ENCODE data around the gene OSTC.
"Not testable (repeated sequence)": the region's sequence is repeated elsewhere in the genome, so short reads cannot be mapped to it uniquely, and the experiment has no call there.

Gene OSTC

DNA sequence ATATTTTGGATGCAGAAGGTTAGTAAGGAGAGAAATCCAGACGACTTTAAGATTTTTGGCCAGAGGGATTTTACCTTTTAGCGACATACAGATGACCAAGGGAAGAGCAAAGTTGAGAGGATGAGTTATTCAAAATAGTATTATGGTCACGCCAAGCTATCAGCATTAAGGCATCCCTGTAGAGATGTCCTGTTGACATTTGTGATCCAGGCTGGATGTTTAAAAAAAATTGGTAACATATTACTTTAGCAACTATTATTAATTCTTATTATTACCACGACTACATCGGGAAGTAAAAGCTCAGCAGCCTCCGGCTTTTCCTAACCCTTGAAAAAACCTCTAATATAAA is 562 bp upstream of the OSTC start:
- no peak for DNase-seq

- DNase-seq, result no peak
Observed at GRCh38 chr4:108651014-108651791, 804 bp downstream of the OSTC start.

GRCh38 chr4:108662629-108663028 is 12.2 kb downstream of the OSTC start:
- DNase-seq, result no peak

DNA sequence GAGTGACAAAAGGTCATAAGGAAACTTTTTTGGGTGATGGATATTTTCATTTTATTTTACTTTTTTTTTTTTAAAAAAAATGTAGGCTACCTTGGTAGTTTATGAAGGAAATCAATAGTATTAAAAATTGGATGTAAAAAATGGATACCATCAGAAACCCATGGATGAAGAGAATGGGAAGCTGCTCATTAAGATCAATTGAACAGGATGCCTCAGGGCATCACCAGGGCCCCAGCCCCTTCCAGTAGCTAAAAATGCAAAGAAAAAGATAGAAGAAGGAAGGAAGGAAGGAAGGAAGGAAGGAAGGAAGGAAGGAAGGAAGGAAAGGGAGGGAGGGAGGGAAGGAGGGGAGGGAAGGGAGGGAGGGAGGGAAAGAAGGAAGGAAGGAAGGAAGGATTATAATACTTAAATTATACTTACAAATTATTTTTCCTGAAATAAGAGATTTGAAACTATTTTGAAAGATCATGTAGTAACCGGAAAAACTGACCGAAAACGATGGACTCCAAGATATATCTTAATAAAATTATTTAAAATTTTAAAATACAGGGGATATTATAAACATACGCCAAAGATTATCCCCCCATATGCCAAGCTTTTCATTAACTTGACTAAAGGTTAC is 24.1 kb downstream of the OSTC start:
- DNase-seq, result no peak

- no peak for DNase-seq
Observed at GRCh38 chr4:108681321-108681809, 31.0 kb downstream of the OSTC start.

DNA sequence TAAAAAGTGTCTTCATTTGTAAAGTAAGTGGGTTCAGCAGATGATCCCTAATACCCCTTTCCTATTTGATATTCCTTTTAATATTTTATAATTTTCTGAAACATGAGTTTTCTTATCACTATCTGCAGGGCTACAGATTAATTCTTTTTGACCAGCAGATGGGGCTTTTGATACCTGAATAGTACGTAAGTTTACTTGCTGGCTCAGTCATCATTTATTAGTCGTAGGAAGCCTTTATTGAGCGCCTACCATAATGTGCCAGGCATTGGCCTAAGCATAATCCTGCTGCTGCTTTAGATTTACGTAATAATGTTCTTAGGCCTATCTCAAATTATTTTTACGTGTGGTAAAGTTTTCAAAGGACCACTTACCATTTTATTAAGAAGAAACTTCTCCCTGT is 33.1 kb downstream of the OSTC start:
- no peak for DNase-seq

- DNase-seq, result no peak
Observed at GRCh38 chr4:108685036-108685686, 34.8 kb downstream of the OSTC start.

DNA sequence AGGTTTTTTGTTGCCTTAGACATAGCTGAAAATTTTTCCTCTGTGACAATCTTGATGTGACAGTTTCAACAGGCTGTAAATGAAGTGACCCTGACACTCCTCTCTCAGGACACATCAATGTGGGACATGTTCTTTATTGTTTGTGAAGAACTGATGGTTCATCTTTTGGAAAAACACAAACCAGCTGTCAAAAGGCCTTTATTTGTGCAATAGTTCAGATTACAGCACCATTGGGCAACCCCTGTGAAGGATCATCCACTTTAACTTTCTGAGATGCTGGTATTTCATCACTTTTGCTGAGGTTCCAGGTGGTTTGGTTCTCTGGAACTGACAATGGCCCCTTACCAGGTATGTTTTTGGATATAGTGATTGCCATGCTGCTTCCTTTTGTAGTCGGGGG is 40.3 kb downstream of the OSTC start:
- no peak for DNase-seq

DNA sequence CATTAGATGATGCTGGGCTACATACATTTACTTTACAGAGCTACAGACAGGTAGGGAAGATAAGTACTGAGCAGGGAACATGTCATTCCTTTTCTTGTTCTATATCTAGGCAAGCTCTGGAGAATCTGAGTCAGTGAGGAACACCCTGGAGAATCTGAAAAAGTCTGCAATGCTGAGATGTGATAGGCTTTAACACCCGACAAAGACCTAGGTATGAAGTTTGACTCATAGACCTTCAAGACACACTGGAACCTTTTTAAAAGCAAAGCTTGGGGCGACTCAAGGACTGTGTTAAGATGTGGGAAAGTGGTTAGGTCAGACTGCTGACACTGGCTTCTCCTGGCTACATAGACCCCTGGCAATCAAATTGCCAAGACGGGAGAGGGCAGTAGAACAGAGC is 42.8 kb downstream of the OSTC start:
- DNase-seq, result no peak

DNA sequence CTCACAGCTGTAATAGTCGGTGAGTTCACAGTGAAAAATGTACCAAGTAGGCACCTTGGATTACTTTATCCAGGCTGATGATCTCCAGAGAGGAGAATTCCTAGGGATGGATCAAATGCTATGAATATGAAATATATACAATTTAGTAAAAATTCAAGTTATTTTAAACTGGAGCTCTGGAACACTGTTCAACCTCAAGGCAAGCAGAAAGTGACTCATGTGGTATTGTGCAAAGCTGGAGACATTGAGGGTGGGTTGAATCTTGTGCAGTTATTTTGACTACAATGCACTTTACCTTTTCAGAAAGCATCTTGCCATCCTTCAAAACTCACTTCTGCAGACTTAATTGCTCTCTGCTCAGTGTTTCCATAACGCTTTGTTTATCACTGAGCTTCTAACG is 43.4 kb downstream of the OSTC start:
- DNase-seq, result no peak

DNA sequence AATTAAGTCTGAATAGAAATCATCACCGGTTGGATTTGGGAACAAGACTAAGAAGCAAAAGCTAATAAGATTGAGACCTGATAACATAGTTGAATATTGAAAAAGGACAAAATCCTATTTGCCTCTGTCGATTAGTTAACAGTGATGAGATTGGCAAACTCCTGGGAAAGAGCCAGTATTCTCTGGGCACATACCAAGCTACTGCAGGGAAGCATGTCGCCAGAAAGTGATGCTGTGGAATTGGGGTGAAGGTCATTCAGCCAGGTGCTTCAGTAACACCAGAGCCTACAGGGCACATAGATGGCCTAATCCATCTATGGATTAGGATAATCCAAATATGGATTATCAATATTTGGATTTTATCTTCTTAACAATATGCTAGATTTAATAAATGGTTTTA is 44.0 kb downstream of the OSTC start:
- no peak for DNase-seq

- no peak for DNase-seq
Observed at GRCh38 chr4:108695062-108695461, 44.7 kb downstream of the OSTC start.

DNA sequence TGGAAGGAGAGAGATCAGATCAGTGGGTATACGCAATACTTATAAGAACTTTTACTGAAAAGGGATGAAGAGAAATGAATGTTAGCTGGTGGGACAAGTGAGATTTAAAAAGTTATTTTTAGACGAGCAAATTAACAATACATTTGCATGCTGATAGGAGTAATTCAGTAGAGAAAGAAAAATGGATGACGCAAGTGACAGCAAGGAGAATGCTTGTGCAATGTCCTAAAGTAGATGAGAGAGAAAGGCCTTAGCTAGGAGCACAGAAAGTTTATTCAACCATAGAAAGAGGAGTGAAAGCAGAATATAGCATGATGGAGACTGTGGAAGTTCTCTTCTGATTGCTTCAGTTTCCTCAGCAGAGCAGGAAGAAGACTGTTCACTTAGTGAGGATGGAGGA is 45.8 kb downstream of the OSTC start:
- no peak for DNase-seq

- DNase-seq, result no peak
Observed at GRCh38 chr4:108700081-108700757, 49.8 kb downstream of the OSTC start.

DNA sequence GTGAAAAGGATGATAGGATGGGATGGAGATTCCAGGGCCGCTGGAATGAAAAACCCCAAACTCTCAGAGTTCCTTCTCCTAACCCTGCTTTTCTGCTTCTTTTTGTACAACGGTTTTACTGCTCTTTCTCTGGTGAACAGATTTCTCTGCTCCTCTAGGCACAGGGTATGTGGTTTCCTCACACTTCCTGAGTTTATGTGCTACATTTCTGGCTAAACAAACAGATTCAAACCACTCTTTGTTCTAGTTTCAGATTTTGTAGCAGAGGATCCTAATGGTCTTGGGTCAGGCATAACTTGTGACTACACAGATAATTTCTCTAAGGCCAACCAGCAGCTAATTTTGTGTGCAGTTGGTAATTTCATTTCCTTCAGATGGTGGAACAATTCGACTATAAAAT is 52.6 kb downstream of the OSTC start:
- DNase-seq, result no peak

- no peak for DNase-seq
Observed at GRCh38 chr4:108703370-108703769, 53.0 kb downstream of the OSTC start.

DNA sequence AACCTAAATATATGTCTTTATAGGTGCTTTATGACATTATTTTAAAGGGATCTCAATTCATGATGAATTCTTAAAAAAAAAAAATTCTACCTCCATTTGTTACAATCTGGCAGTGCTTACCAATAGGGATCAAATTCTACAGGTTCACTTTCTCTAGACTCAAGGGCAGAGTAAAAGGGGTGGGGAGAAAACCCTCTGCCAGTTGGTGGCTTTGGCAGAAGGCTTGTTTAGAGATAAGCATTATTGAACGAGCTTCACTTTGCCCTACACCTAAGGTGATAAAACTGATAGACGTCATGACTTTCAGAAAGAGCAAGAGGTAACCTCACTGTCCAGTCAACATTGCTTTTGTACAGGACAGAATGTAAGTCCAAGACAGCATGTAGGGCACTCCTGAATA is 53.6 kb downstream of the OSTC start:
- DNase-seq, result no peak

DNA sequence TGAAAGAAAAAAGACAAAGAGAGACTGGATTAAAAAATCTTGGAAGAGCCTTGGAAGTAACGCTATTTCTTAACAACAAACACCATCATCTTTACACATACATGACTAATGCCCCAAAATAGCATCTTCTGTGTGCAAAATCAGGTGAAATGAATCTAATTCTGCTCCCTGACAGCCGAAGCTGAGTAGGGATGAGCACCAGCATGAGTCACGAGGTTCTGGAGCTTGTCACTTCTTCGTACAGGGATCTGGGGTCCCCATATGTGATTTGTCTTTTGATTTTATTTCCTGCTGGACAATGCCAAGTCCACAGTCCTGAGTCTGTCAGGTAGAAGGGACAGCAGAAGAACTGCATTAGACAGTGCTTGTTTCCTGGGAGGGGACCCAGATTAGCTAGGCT is 55.9 kb downstream of the OSTC start:
- no peak for DNase-seq

GRCh38 chr4:108709234-108709633 is 58.8 kb downstream of the OSTC start:
- no peak for DNase-seq

DNA sequence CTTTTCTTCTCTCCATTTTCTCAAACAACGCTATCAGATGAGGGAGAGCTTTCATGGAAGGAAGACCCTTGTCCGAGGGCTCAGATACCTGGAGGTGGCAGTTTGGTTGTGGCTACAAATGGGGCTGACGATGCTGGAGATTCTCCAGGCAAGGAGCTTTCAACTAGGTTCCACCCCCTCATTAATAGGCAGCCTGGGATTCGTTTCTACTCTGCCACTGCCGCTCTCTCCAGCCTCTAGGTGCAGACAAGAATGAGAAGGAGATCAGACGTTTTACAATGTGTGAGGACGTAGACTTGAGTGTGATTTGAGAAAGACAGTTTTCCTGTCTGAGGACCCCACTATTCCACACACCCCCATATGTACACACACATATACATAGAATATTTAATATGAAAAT is 59.3 kb downstream of the OSTC start:
- DNase-seq, result no peak

DNA sequence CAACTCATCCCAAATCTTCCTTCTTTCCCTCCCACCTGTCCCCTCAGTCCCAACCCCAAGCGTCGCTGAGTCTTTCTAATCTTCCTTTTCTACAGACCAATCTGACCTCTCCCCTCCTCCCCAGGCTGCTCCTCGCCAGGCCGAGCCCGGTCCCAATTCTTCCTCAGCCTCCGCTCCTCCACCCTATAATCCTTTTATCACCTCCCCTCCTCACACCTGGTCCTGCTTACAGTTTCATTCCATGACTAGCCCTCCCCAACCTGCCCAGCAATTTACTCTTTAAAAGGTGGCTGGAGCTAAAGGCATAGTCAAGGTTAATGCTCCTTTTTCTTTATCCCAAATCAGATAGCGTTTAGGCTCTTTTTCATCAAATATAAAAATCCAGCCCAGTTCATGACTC is 60.2 kb downstream of the OSTC start:
- DNase-seq, result not testable (repeated sequence)

GRCh38 chr4:108714880-108715279 is 64.5 kb downstream of the OSTC start:
- DNase-seq, result no peak

DNA sequence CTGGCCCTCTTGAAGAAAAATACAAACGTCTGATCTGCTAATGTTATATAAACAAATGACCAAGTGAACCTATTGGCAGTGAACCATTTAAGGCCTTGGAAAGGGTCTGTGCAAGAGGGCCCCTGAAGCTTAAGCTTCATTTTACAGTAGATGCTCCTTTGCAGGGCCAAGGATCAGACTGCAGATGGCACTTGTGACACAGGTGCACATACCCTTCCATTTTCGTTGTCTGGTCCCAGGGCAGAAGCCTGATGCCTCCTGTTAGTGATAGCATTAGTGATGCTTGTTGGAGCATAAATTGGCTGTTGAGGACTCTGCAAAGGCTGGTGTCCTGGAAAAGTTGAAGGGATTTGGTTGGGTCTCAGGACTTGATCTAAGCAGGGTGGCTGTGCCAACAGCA is 65.9 kb downstream of the OSTC start:
- DNase-seq, result no peak

GRCh38 chr4:108717386-108717785 is 67.0 kb downstream of the OSTC start:
- DNase-seq, result no peak
